SU-DHL-6 (cell line): ENCODE results near the gene MOV10.

Experiments
- H2AFZ ChIP-seq: fragments of 200-600 bp; sonication (generic); 2 replicates; pipeline ENCODE4 v1.6.1; 2014; ENCODE audit warnings: low read depth, mild to moderate bottlenecking, moderate library complexity, mixed read lengths, antibody characterized with exemption, low read length; ENCODE audit not compliant: severe bottlenecking
- H3F3A ChIP-seq: fragments of 200-600 bp; shearing (Covaris generic); 2 replicates; pipeline ENCODE4 v1.6.0; 2016; ENCODE audit warnings: antibody characterized with exemption, mild to moderate bottlenecking; ENCODE audit not compliant: insufficient read depth
- H3K27ac ChIP-seq: fragments of 200-600 bp; sonication (generic); 2 replicates; pipeline ENCODE4 v1.5.1; 2016; ENCODE audit warnings: low read depth, mild to moderate bottlenecking, low read length, moderate library complexity, mixed read lengths
- H3K27me3 ChIP-seq: fragments of 200-600 bp; sonication (generic), shearing (Covaris generic); 2 replicates; pipeline ENCODE4 v1.6.0; 2014; ENCODE audit warnings: mild to moderate bottlenecking, low read length
- H3K36me3 ChIP-seq: fragments of 200-600 bp; sonication (generic); 2 replicates; pipeline ENCODE4 v1.6.1; 2014; ENCODE audit warnings: mild to moderate bottlenecking, low read length, mixed read lengths
- H3K4me2 ChIP-seq: fragments of 300-600, 200-600 bp; shearing (Covaris generic), sonication (generic); 2 replicates; pipeline ENCODE4 v1.6.0; 2014; ENCODE audit warnings: low read length, low read depth, mild to moderate bottlenecking; ENCODE audit not compliant: poor library complexity, severe bottlenecking
- H3K4me3 ChIP-seq: fragments of 200-600 bp; sonication (generic); 2 replicates; pipeline ENCODE4 v1.5.1; 2014; ENCODE audit warnings: antibody characterized with exemption, low read length, mild to moderate bottlenecking, mixed read lengths; ENCODE audit not compliant: insufficient read depth, poor library complexity, severe bottlenecking
- H3K79me2 ChIP-seq: fragments of 200-600 bp; sonication (generic); 2 replicates; pipeline ENCODE4 v1.6.1; 2014; ENCODE audit warnings: mild to moderate bottlenecking, low read length, moderate library complexity; ENCODE audit not compliant: insufficient read depth
- H3K9ac ChIP-seq: fragments of 200-600 bp; sonication (generic); 2 replicates; pipeline ENCODE4 v1.7.0; 2014; ENCODE audit warnings: mild to moderate bottlenecking, low read length
- H3K9me2 ChIP-seq: fragments of 200-600 bp; sonication (generic); replicated peaks from 2 replicates; pipeline ENCODE4 v1.6.1; 2014; ENCODE audit warnings: low read length; ENCODE audit not compliant: insufficient read depth
- H3K9me3 ChIP-seq: fragments of 200-600 bp; sonication (generic); 2 replicates; pipeline ENCODE4 v1.6.1; 2014; ENCODE audit warnings: low read length, mixed read lengths; ENCODE audit not compliant: insufficient read depth
- H4K20me1 ChIP-seq: fragments of 200-600 bp; sonication (generic); 2 replicates; pipeline ENCODE4 v1.6.1; 2014; ENCODE audit warnings: low read depth, mild to moderate bottlenecking, antibody characterized with exemption, low read length, moderate library complexity, mixed read lengths
- CTCF ChIP-seq: fragments of 200-600 bp; sonication (generic); IDR thresholded peaks from one replicate; pipeline ENCODE4 v1.5.1; 2017; ENCODE audit warnings: antibody characterized with exemption, mild to moderate bottlenecking, low read length, moderate library complexity; ENCODE audit not compliant: insufficient read depth, poor library complexity, severe bottlenecking
- EZH2phosphoT487 ChIP-seq: fragments of 200-600 bp; sonication (generic), shearing (Covaris generic); conservative IDR thresholded peaks from 2 replicates; pipeline ENCODE4 v1.6.1; 2018; ENCODE audit warnings: mild to moderate bottlenecking, antibody characterized with exemption, low read length, moderate library complexity, mixed read lengths

The MOV10 gene

GRCh38 chr1:112701227-112702066 is 27.0 kb downstream of the MOV10 start:
- no peak overlapping the region for H3K4me3 ChIP-seq
- no peaks in the 10 kb centered on the region for H3K9me2 ChIP-seq
- H3F3A ChIP-seq = no peaks in the 10 kb centered on the region
- no peak overlapping the region for H3K4me2 ChIP-seq
- no peaks in the 10 kb centered on the region for H4K20me1 ChIP-seq
- H3K27ac ChIP-seq = no peak overlapping the region
- H3K27me3 ChIP-seq = no peaks in the 10 kb centered on the region
- H3K36me3 ChIP-seq = no peaks in the 10 kb centered on the region
- H2AFZ ChIP-seq = no peak overlapping the region
- TF ChIP-seq CTCF (no peak), EZH2phosphoT487 (no peak)
- no peak overlapping the region for H3K9ac ChIP-seq
- H3K79me2 ChIP-seq = no peaks in the 10 kb centered on the region
- H3K9me3 ChIP-seq = no peaks in the 10 kb centered on the region

GRCh38 chr1:112702067-112702395 is 27.6 kb downstream of the MOV10 start:
- no peaks in the 10 kb centered on the region for H3K36me3 ChIP-seq
- TF ChIP-seq CTCF (no peak), EZH2phosphoT487 (no peak)
- no peak overlapping the region for H3K4me3 ChIP-seq
- H2AFZ ChIP-seq = no peak overlapping the region
- no peaks in the 10 kb centered on the region for H3K27me3 ChIP-seq
- H4K20me1 ChIP-seq = no peaks in the 10 kb centered on the region
- no peak overlapping the region for H3K4me2 ChIP-seq
- H3K79me2 ChIP-seq = no peaks in the 10 kb centered on the region
- H3K27ac ChIP-seq = no peak overlapping the region
- H3K9me2 ChIP-seq = no peaks in the 10 kb centered on the region
- no peaks in the 10 kb centered on the region for H3F3A ChIP-seq
- H3K9ac ChIP-seq = no peak overlapping the region
- H3K9me3 ChIP-seq = no peaks in the 10 kb centered on the region

- Histone ChIP-seq H4K20me1 (no peaks in the 10 kb centered on the region), H3K9me3 (no peaks in the 10 kb centered on the region), H3K27ac (no peak overlapping the region), H3K36me3 (no peaks in the 10 kb centered on the region), H3K4me3 (no peak overlapping the region), H3K27me3 (no peaks in the 10 kb centered on the region), H3K79me2 (no peaks in the 10 kb centered on the region), H3K9me2 (no peaks in the 10 kb centered on the region), H3F3A (no peaks in the 10 kb centered on the region), H3K9ac (no peak overlapping the region), H3K4me2 (no peak overlapping the region), H2AFZ (no peak overlapping the region)
- TF ChIP-seq EZH2phosphoT487 (no peak), CTCF (no peak)
Measured at GRCh38 chr1:112702420-112703261, 28.2 kb downstream of the MOV10 start.
